ENCODE data around the gene LRCH4. TPM values are rescaled to one million over a fixed set of nuclear protein-coding genes. Genes with fewer than 3 reads are reported as not detected.

Gene LRCH4
- total and polyA plus RNA-seq, 5 donors from 2014 or later, result 115 to 350 (median 129) TPM

Other genes with a start within 250 kb of the LRCH4 start
- gene PILRB, start 228.0 kb downstream of the LRCH4 start, total RNA-seq, result 88.0 TPM
- gene PILRB, start 228.0 kb downstream of the LRCH4 start, polyA plus RNA-seq, result 1 to 10 TPM; 2.1 to 3.6 (median 2.5) TPM
- 13.2 TPM for gene PILRA, start 212.6 kb downstream of the LRCH4 start, total RNA-seq
- gene PILRA, start 212.6 kb downstream of the LRCH4 start, polyA plus RNA-seq, result under 1 TPM in 2 of 4 donors, not detected in 2; 0.17 to 0.39 TPM
- 4.0 TPM for gene ZCWPW1, start 157.4 kb downstream of the LRCH4 start, total RNA-seq
- gene ZCWPW1, start 157.4 kb downstream of the LRCH4 start, polyA plus RNA-seq, result 1 to 10 TPM; 2.2 to 5.4 (median 4.0) TPM
- 73.1 TPM for gene MEPCE, start 156.3 kb downstream of the LRCH4 start, total RNA-seq
- gene MEPCE, start 156.3 kb downstream of the LRCH4 start, polyA plus RNA-seq, result 10 to 100 TPM; 10.2 to 15.9 (median 13.5) TPM
- 52.8 TPM for gene PPP1R35, start 149.6 kb downstream of the LRCH4 start, total RNA-seq
- gene PPP1R35, start 149.6 kb downstream of the LRCH4 start, polyA plus RNA-seq, result 10 to 100 TPM; 42.3 to 72.2 (median 49.4) TPM
- 3.7 TPM for gene SPACDR, start 121.9 kb downstream of the LRCH4 start, total RNA-seq
- under 1 TPM in 2 of 4 donors, not detected in 2; 0.32 TPM for gene SPACDR, start 121.9 kb downstream of the LRCH4 start, polyA plus RNA-seq
- 113 TPM for gene TSC22D4, start 106.9 kb downstream of the LRCH4 start, total RNA-seq
- gene TSC22D4, start 106.9 kb downstream of the LRCH4 start, polyA plus RNA-seq, result 10 to 100 TPM; 22.2 to 35.8 (median 33.4) TPM
- 0.89 TPM for gene NYAP1, start 102.2 kb downstream of the LRCH4 start, total RNA-seq
- gene NYAP1, start 102.2 kb downstream of the LRCH4 start, polyA plus RNA-seq, result not detected
- gene AGFG2, start 46.9 kb downstream of the LRCH4 start, total RNA-seq, result 40.8 TPM
- 10 to 100 TPM; 11.7 to 21.6 (median 16.0) TPM for gene AGFG2, start 46.9 kb downstream of the LRCH4 start, polyA plus RNA-seq
- 47.4 TPM for gene SAP25, start 12.2 kb downstream of the LRCH4 start, total RNA-seq
- under 1 TPM in 1 of 4 donors, not detected in 3; 0.47 TPM for gene SAP25, start 12.2 kb downstream of the LRCH4 start, polyA plus RNA-seq
- gene FBXO24, start 199 bp upstream of the LRCH4 start, total RNA-seq, result not detected
- under 1 TPM in 3 of 4 donors, not detected in 1; 0.21 to 0.26 (median 0.22) TPM for gene FBXO24, start 199 bp upstream of the LRCH4 start, polyA plus RNA-seq
- gene PCOLCE, start 16.2 kb upstream of the LRCH4 start, total RNA-seq, result 2.8 TPM
- gene PCOLCE, start 16.2 kb upstream of the LRCH4 start, polyA plus RNA-seq, result 1 to 10 TPM in 1 of 4 donors, under 1 TPM in 2, not detected in 1; 0.23 to 1.5 (median 0.89) TPM
- gene MOSPD3, start 26.4 kb upstream of the LRCH4 start, total RNA-seq, result 13.9 TPM
- gene MOSPD3, start 26.4 kb upstream of the LRCH4 start, polyA plus RNA-seq, result 10 to 100 TPM; 13.8 to 22.9 (median 21.9) TPM
- 8.0 TPM for gene TFR2, start 55.4 kb upstream of the LRCH4 start, total RNA-seq
- gene TFR2, start 55.4 kb upstream of the LRCH4 start, polyA plus RNA-seq, result 1 to 10 TPM; 1.2 to 2.0 (median 1.5) TPM
- gene ACTL6B, start 70.3 kb upstream of the LRCH4 start, total RNA-seq, result not detected
- not detected for gene ACTL6B, start 70.3 kb upstream of the LRCH4 start, polyA plus RNA-seq
- gene GNB2, start 87.6 kb upstream of the LRCH4 start, total RNA-seq, result 160 TPM
- 10 to 100 TPM; 47.2 to 70.0 (median 66.8) TPM for gene GNB2, start 87.6 kb upstream of the LRCH4 start, polyA plus RNA-seq
- 82.4 TPM for gene GIGYF1, start 108.1 kb upstream of the LRCH4 start, total RNA-seq
- gene GIGYF1, start 108.1 kb upstream of the LRCH4 start, polyA plus RNA-seq, result under 1 TPM; 0.71 to 0.89 (median 0.73) TPM
- 11.3 TPM for gene POP7, start 120.0 kb upstream of the LRCH4 start, total RNA-seq
- 10 to 100 TPM; 57.2 to 63.0 (median 61.5) TPM for gene POP7, start 120.0 kb upstream of the LRCH4 start, polyA plus RNA-seq
- gene EPO, start 134.3 kb upstream of the LRCH4 start, total RNA-seq, result not detected
- gene EPO, start 134.3 kb upstream of the LRCH4 start, polyA plus RNA-seq, result under 1 TPM in 1 of 4 donors, not detected in 3; 0.23 TPM
- gene ZAN, start 147.5 kb upstream of the LRCH4 start, total RNA-seq, result not detected
- gene ZAN, start 147.5 kb upstream of the LRCH4 start, polyA plus RNA-seq, result not detected
- gene EPHB4, start 241.4 kb upstream of the LRCH4 start, total RNA-seq, result 3.0 TPM
- gene EPHB4, start 241.4 kb upstream of the LRCH4 start, polyA plus RNA-seq, result not detected

Measured in CD4-positive, CD25-positive, alpha-beta regulatory T cell (primary cell).